Measurements from ENCODE around the gene PCYT1A. TPM values are rescaled to one million over a fixed set of nuclear protein-coding genes. Genes with fewer than 3 reads are reported as not detected.
"Not testable (repeated sequence)": the region's sequence is repeated elsewhere in the genome, so short reads cannot be mapped to it uniquely, and the experiment has no call there.

PCYT1A gene
- total RNA-seq, 1 experiment from 2014 or later: 63.7 TPM

DNA sequence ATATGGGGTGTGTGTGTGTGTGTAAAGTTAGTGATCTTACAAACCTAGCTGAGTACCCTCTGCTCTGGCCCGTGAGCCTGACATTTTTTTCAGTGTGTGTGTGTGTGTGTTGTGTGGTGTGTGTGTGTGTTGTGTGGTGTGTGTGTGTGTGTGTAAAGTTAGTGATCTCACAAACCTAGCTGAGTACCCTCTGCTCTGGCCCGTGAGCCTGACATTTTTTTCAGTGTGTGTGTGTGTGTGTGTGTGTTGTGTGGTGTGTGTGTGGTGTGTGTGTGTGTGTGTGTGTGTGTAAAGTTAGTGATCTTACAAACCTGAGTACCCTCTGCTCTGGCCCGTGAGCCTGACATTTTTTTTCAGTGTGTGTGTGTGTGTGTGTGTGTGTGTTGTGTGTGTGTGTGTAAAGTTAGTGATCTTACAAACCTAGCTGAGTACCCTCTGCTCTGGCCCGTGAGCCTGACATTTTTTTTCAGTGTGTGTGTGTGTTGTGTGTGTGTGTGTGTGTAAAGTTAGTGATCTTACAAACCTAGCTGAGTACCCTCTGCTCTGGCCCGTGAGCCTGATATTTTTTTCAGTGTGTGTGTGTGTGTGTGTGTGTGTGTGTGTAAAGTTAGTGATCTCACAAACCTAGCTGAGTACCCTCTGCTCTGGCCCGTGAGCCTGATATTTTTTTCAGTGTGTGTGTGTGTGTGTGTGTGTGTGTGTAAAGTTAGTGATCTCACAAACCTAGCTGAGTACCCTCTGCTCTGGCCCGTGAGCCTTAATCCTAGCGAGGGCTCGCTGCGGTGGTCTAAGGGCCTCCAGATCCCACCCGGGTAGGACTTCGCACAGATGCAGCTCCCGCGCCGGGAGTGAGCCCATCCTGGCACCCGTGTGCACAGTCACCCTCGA is 29.5 kb upstream of the PCYT1A start:
- not testable (repeated sequence) for DNase-seq (ENCODE audit: low read depth in 1 of 2, low spot score in 2 of 2); H3K9me3 ChIP-seq (replicated peaks); H3K4me1 ChIP-seq (replicated peaks); H3K27me3 ChIP-seq (replicated peaks)
- Histone ChIP-seq H3K4me3 (peak overlapping the region; percentile 67), H3K36me3 (peaks cover 10% of the 10 kb centered on the region), H3K27ac (peak overlapping the region; percentile 85)

DNA sequence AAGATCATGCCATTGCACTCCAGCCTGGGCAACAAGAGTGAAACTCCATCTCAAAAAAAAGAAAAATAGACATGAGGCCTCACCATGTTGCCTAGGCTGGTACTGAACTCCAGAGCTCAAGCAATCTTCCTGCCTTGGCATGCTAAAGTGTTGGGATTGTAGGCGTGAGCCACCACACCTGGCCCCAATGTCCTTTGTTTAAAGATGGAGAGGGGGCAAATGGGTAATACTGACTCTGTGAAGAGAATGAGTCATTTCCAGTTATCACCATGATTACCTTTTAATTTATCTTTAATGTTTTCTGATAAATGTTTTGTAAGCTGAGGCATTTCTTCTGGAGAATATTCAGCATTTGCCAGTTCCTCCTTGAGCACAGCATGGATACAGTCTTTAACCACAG is 28.3 kb upstream of the PCYT1A start:
- no peaks in the 10 kb centered on the region for H3K27me3 ChIP-seq (replicated peaks)
- peaks cover 10% of the 10 kb centered on the region for H3K36me3 ChIP-seq
- no peak overlapping the region for H3K4me3 ChIP-seq

DNA sequence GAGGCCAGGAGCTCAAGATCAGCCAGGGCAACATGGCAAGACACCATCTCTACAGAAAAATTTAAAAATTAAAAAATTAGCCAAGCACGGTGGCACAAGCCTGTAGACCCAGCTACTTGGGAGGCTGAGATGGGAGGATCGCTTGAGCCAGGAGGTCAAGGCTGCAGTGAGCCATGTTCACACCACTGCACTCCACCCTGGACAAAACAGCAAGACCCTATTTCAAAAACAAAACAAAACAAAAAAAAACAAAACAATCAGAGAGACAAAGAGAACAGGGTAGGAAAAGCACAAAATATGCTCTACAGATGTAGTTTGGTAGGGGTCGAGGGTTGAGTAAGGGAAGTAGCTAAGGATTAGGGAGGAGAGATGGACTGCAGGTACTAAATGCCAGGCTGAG is 27.1 kb upstream of the PCYT1A start:
- H3K4me1 ChIP-seq (replicated peaks): no peaks in the 10 kb centered on the region
- no peak overlapping the region for H3K4me3 ChIP-seq
- H3K9me3 ChIP-seq (replicated peaks): no peaks in the 10 kb centered on the region
- H3K36me3 ChIP-seq: peaks cover 10% of the 10 kb centered on the region
- H3K27me3 ChIP-seq (replicated peaks): no peaks in the 10 kb centered on the region
- no peak for DNase-seq (ENCODE audit: low read depth in 1 of 2, low spot score in 2 of 2)
- H3K27ac ChIP-seq: no peak overlapping the region

More for the DNA sequence above, 28.3 kb upstream of the PCYT1A start:
- no peak overlapping the region for H3K27ac ChIP-seq
- H3K4me1 ChIP-seq (replicated peaks): no peaks in the 10 kb centered on the region
- no peaks in the 10 kb centered on the region for H3K9me3 ChIP-seq (replicated peaks)
- no peak for DNase-seq (ENCODE audit: low read depth in 1 of 2, low spot score in 2 of 2)

DNA sequence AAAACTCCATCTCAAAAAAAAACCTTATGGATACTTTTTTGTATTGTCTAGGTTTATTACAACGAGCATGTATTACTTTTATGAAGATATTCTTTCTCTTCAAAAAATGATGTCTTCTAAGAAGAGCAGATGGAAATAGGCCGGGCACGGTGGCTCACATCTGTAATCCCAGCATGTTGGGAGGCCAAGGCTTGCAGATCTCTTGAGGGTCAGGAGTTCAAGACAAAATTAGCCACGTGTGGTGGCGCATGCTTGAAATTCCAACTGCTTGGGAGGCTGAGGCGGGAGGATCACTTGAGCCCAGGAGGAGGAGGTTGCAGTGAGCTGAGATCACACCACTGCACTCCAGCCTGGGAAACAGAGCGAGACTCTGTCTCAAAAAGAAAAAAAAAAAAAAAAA is 26.6 kb upstream of the PCYT1A start:
- not testable (repeated sequence) for H3K9me3 ChIP-seq (replicated peaks); H3K4me3 ChIP-seq; DNase-seq (ENCODE audit: low read depth in 1 of 2, low spot score in 2 of 2); H3K27ac ChIP-seq; H3K4me1 ChIP-seq (replicated peaks); H3K27me3 ChIP-seq (replicated peaks)
- peaks cover 10% of the 10 kb centered on the region for H3K36me3 ChIP-seq

DNA sequence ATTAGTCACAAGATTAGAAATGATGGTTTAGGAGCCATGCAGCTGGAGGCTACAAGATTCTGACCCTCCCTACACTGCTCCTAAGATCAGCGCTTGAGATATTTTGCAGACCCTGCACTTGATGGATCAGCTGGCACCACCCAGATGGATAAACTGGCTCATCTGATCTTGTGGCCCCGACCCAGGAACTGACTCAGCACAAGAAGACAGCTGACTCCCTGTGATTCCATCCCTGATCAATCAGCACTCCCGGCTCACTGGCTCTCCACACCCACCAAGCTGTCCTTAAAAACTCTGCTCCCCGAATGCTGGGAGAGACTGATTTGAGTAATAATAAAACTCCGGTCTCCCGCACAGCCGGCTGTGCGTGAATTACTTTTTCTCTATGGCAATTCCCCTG is 15.4 kb upstream of the PCYT1A start:
- not testable (repeated sequence) for H3K36me3 ChIP-seq; H3K4me3 ChIP-seq; DNase-seq (ENCODE audit: low read depth in 1 of 2, low spot score in 2 of 2); H3K4me1 ChIP-seq (replicated peaks); H3K27me3 ChIP-seq (replicated peaks); H3K9me3 ChIP-seq (replicated peaks); H3K27ac ChIP-seq

DNA sequence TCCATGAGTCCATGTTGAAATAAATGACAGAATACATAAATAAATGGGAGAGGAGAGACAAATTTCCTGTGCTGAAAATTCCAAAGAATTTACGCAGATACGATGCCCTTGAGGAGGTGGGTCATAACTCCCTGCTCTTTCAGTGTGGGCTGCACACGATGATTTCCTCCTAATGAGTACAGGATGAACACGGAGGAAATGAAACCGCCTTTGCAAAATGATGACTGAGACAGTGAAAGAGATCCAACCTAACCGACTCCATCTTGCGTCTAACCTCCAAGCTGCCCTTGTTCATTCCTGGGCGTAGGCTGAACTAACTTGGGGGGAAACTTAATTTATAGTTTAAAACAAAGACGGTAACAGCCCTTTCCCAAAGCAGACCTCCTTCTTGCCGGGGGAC is 15.0 kb upstream of the PCYT1A start:
- not testable (repeated sequence) for H3K27me3 ChIP-seq (replicated peaks); DNase-seq (ENCODE audit: low read depth in 1 of 2, low spot score in 2 of 2); H3K27ac ChIP-seq; H3K9me3 ChIP-seq (replicated peaks); H3K4me3 ChIP-seq; H3K36me3 ChIP-seq; H3K4me1 ChIP-seq (replicated peaks)

DNA sequence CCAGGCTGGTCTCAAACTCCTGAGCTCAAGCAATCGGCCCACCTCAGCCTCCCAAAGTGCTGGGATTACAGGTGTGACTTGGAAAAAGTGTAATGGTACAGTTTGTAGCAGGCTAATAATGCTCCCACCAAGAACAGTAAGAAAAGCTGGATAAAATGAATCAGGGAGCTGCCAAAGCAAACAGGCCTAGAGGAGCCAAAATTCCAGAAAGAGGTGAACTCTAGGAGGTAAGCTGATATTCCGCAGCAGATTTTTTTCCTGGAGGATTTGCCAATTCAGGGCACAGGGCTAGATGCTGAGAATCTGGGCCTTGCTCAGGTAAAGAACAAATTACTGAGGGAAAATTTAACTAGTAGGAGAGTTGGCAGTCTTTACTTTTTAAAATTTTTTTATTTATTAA is 11.0 kb upstream of the PCYT1A start:
- H3K27ac ChIP-seq: no peak overlapping the region
- H3K9me3 ChIP-seq (replicated peaks): no peaks in the 10 kb centered on the region
- no peak overlapping the region for H3K4me3 ChIP-seq
- DNase-seq (ENCODE audit: low read depth in 1 of 2, low spot score in 2 of 2): no peak
- 0 out of 2 replicates have a peak, but pooled peaks cover 5% of the 10 kb centered on the region for H3K36me3 ChIP-seq
- H3K4me1 ChIP-seq (replicated peaks): no peaks in the 10 kb centered on the region
- no peaks in the 10 kb centered on the region for H3K27me3 ChIP-seq (replicated peaks)

DNA sequence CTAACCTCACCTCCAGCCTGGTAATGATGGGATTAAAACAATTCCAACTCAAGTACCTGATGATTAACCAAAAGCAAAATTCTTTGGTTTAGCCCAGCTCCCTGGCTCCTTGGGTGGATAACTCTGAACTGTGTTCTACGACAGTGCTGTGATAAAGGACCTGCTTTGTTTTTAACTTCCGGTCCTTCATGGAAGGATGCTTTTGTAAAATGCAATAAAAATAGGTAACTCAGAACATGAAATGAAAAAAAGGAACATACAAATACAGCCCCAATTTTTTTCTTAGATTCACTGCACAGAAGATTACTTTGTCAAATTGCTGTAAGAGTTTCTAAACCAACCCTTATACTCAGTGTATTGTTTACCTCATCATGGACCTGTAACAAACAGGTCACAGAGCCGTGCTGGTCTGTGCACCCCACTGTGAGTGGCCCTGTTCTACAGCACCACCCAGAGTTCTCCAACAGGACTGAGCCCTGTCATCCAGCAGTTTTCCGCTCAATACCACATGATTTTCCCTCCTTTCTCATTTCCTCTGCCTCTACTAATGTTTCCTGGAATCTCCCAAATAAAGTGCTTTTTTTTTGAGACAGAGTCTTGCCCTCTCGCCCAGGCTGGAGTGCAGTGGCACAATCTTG is 4.9 kb upstream of the PCYT1A start:
- Histone ChIP-seq H3K9me3 (replicated peaks) (no peaks in the 10 kb centered on the region), H3K27me3 (replicated peaks) (no peaks in the 10 kb centered on the region), H3K36me3 (peaks cover 4% of the 10 kb centered on the region; the same call in 1 of the 2 replicates), H3K4me3 (no peak overlapping the region), H3K4me1 (replicated peaks) (peaks cover 4% of the 10 kb centered on the region), H3K27ac (no peak overlapping the region)
- DNase-seq (ENCODE audit: low read depth in 1 of 2, low spot score in 2 of 2): no peak

DNA sequence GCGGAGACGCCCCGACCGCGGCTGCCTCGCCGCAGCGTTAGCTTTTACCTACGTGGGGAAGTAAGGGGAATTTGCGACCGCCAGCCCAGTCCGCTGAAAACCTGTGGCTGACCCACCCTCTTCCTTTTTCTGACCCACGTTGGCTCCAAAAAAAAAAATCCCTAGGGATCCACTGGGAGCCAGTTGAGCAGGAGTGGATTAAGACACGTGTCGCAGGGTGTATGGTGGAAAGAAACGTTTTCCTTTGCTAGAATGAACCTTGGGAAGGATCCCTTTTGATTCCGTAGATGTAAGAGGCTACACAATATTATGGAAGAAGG is 575 bp upstream of the PCYT1A start:
- H3K27ac ChIP-seq: peak overlapping the region; percentile 82
- H3K9me3 ChIP-seq (replicated peaks): no peaks in the 10 kb centered on the region
- H3K4me1 ChIP-seq (replicated peaks): peaks cover 17% of the 10 kb centered on the region
- H3K27me3 ChIP-seq (replicated peaks): no peaks in the 10 kb centered on the region
- no peak for DNase-seq (ENCODE audit: low read depth in 1 of 2, low spot score in 2 of 2)
- H3K4me3 ChIP-seq: peak overlapping the region; percentile 72
- peaks cover 13% of the 10 kb centered on the region; the same call in 1 of the 2 replicates for H3K36me3 ChIP-seq

DNA sequence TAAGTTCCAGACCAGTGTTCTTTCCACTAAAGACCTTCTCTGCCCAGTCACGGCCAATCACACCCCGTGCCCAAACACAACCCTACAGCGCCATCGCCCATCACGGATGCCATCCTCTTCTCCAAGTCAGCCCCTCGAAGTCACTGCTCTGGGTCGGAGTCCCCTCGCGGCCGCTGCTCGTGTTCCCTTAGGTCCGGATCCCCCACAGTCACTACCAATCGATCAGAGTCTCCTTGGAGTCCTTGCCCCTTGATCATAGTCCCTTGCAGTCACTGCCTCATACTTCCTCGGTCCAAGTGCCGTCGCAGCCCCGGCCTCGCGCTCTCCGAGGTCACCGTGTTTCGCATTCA is 461 bp downstream of the PCYT1A start:
- no peak for DNase-seq (ENCODE audit: low read depth in 1 of 2, low spot score in 2 of 2)
- Histone ChIP-seq H3K9me3 (replicated peaks) (no peaks in the 10 kb centered on the region), H3K36me3 (peaks cover 13% of the 10 kb centered on the region; the same call in 1 of the 2 replicates), H3K4me1 (replicated peaks) (peaks cover 17% of the 10 kb centered on the region), H3K27ac (peak overlapping the region; percentile 82), H3K27me3 (replicated peaks) (no peaks in the 10 kb centered on the region), H3K4me3 (peak overlapping the region; percentile 72)

DNA sequence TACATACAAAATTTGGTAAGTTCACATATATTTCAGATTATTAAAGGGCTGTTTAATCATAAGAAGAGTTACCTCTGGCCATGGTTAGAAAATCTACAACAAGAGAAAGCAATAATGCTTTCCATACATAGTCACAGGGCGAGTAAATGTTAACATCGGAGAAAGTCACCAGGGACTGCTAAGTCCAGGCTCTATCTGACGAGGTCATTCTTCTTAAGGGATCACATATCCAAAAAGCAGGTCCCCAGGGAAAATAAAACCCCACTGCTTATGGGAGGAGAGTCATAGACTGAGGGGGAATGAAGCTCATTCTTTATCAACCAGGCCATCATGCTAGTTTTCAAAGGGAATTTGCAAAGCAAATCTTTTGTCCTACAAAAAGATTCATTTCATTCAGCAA is 3.1 kb downstream of the PCYT1A start:
- H3K27me3 ChIP-seq (replicated peaks): no peaks in the 10 kb centered on the region
- no peak overlapping the region for H3K4me3 ChIP-seq
- DNase-seq (ENCODE audit: low read depth in 1 of 2, low spot score in 2 of 2): no peak

DNA sequence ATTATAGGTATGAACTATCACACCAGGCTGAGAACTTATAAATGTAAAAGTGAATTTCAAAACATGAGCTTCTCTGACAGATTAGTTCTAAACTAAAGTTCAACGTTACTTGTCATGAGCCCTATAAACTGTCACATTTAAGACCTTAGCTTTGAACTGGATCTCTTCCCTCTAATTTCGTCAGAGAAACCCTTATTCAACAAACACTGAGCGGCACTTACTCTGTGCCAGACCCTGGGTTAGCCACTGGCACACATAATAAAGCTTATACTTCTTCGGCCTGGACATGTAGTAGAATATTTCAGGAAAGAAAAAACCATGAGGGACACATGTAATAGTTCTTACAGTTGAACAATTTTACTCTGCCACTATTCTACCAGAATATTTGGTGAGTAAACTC is 5.6 kb downstream of the PCYT1A start:
- Histone ChIP-seq H3K27me3 (replicated peaks) (no peaks in the 10 kb centered on the region), H3K36me3 (peaks cover 15% of the 10 kb centered on the region), H3K4me3 (no peak overlapping the region), H3K9me3 (replicated peaks) (no peaks in the 10 kb centered on the region), H3K4me1 (replicated peaks) (peaks cover 27% of the 10 kb centered on the region), H3K27ac (no peak overlapping the region)
- DNase-seq (ENCODE audit: low read depth in 1 of 2, low spot score in 2 of 2): no peak

More for the DNA sequence above, 3.1 kb downstream of the PCYT1A start:
- peaks cover 17% of the 10 kb centered on the region; the same call in 1 of the 2 replicates for H3K36me3 ChIP-seq
- H3K4me1 ChIP-seq (replicated peaks): peaks cover 19% of the 10 kb centered on the region
- H3K9me3 ChIP-seq (replicated peaks): no peaks in the 10 kb centered on the region
- H3K27ac ChIP-seq: no peak overlapping the region

DNA sequence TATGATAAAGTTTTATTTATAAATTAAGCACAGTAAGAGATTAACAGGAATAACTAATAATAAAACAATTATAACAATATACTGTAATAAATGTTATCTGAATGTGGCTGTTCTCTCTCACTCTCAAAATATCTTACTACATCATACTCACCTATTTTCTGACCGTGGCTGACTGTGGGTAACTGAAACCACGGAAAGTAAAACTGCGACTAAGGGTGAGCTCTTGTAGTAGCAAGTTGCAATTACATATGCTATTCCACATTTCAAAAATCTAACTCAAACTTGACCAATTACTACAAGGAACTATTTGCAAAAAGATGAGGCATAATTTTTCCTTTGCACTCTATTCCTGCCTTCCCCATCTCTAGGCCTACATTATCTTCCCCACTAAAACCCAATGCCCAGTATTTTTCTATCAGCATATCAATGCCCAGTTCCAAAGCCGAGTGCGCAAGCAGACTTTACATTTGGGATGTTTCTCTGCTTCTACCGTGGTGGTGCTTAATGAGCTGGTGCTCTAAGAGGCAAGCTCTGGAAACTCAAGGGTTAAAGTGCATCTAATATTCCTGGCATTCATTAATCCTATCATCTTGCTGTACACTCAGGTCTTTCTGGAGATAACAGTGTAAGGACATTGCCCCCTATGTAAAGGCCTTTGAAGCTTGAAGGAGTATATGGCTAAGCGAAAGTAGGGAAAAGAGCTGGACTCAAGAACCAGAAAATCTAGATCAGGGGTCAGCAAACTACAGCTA is 6.7 kb downstream of the PCYT1A start:
- H3K4me3 ChIP-seq: no peak overlapping the region
- DNase-seq (ENCODE audit: low read depth in 1 of 2, low spot score in 2 of 2): no peak
- H3K27ac ChIP-seq: no peak overlapping the region
- H3K27me3 ChIP-seq (replicated peaks): no peaks in the 10 kb centered on the region
- peaks cover 18% of the 10 kb centered on the region for H3K4me1 ChIP-seq (replicated peaks)
- H3K9me3 ChIP-seq (replicated peaks): no peaks in the 10 kb centered on the region
- H3K36me3 ChIP-seq: peaks cover 11% of the 10 kb centered on the region

DNA sequence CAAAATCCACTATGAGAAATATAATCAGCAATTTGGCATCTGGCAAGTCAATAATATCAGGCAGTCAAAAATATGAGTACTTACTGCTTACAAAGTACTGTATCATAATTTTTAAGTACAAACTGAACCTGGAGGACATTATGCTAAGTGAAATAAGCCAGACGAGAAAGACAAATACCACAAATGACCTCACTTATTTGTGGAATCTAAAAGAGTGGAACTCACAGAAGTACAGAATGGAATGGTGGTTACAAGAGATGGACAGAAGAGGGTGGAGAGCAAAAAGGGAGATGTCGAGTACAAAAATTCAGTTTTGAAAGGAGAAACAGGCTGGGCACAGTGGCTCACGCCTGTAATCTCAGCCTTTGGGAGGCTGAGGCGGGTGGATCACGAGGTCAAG is 12.4 kb downstream of the PCYT1A start:
- no peak for DNase-seq (ENCODE audit: low read depth in 1 of 2, low spot score in 2 of 2)
- Histone ChIP-seq H3K27me3 (replicated peaks) (no peaks in the 10 kb centered on the region), H3K4me1 (replicated peaks) (peaks cover 26% of the 10 kb centered on the region), H3K27ac (0 out of 2 replicates have a peak overlapping the region, but pooled peaks have one; percentile 3), H3K9me3 (replicated peaks) (no peaks in the 10 kb centered on the region), H3K36me3 (peaks cover 37% of the 10 kb centered on the region), H3K4me3 (no peak overlapping the region)

All from SJSA1 (cell line).